ENCODE measurements around the gene DNAAF3. TPM values are rescaled to one million over a fixed set of nuclear protein-coding genes. Genes with fewer than 3 reads are reported as not detected.

The DNAAF3 gene
- total RNA-seq, 1 experiment from 2014 or later = 52.8 TPM

GRCh38 chr19:55116859-55117662 lies 49.4 kb downstream of the DNAAF3 start, which contains the start of gene PPP1R12C:
TSS of gene PPP1R12C (minus strand) at chr19:55117637. CDS start at chr19:55117543, 94 bp downstream.
- Histone ChIP-seq H4K20me1 (ENCODE audit: insufficient read depth) (no peaks in the 10 kb centered on the region), H3K27ac (ENCODE audit: low read depth, low read length) (peak within 1 kb of the TSS; percentile 90), H2AFZ (ENCODE audit: low read depth, low read length, poor library complexity, severe bottlenecking) (no peak within 1 kb of the TSS), H3K4me1 (ENCODE audit: control insufficient read depth in 1 of 2, insufficient read depth in 2 of 2, low read length in 2 of 2) (peaks cover 12 to 27% of the 10 kb centered on the region in 2 experiments), H3K4me2 (ENCODE audit: low read length) (peak within 1 kb of the TSS; percentile 87), H3K36me3 (ENCODE audit: control insufficient read depth in 1 of 2, insufficient read depth in 2 of 2, low read length in 2 of 2) (no peaks in the 10 kb centered on the region; a peak in 2 of 4 replicates), H3K9me3 (ENCODE audit: control insufficient read depth in 1 of 2, insufficient read depth in 1 of 2, low read depth in 1 of 2, low read length in 2 of 2) (no peaks in the 10 kb centered on the region), H3K27me3 (ENCODE audit: insufficient read depth, low read length) (no peaks in the 10 kb centered on the region), H3K9ac (ENCODE audit: low read length) (peak within 1 kb of the TSS; percentile 95), H3K4me3 (replicated peaks in 1 of 2; ENCODE audit: low read depth in 1 of 2, low read length in 2 of 2) (peak within 1 kb of the TSS; percentile 84 to 99), H3K9me2 (ENCODE audit: insufficient read depth) (no peaks in the 10 kb centered on the region), H3K79me2 (ENCODE audit: insufficient read depth, low read length) (peaks cover 51% of the 10 kb centered on the region)
- BruUV-seq (replicated peaks) = no TSS peak
- no peak for TF ChIP-seq ZFX (IDR thresholded peaks at IDR 0.05)
- TF ChIP-seq REST (IDR thresholded peaks at IDR 0.05; ENCODE audit: low read depth) = no peak
- no peak for TF ChIP-seq EGR1 (IDR thresholded peaks at IDR 0.05; ENCODE audit: low read depth)
- no peak for TF ChIP-seq EZH2phosphoT487 (IDR thresholded peaks at IDR 0.05; ENCODE audit: borderline replicate concordance)
- TF ChIP-seq YY1 (IDR thresholded peaks at IDR 0.05; ENCODE audit: extremely low read depth, insufficient replicate concordance, low read depth, low read length) = no peak
- no peak for TF ChIP-seq ZNF274 (IDR thresholded peaks at IDR 0.05; ENCODE audit: low read depth, low read length)
- TF ChIP-seq SP1 (IDR thresholded peaks at IDR 0.05; ENCODE audit: low read depth) = no peak
- TF ChIP-seq POLR2AphosphoS5 (IDR thresholded peaks at IDR 0.05; ENCODE audit: low read depth, low read length) = no peak; the same call in 1 of the 2 replicates
- TF ChIP-seq TCF7L2 (IDR thresholded peaks at IDR 0.05; ENCODE audit: borderline replicate concordance, extremely low read depth, insufficient read depth, insufficient read length) = no peak
- TF ChIP-seq RAD21 (IDR thresholded peaks at IDR 0.05; ENCODE audit: low read depth) = no peak
- TF ChIP-seq SIN3A (IDR thresholded peaks at IDR 0.05; ENCODE audit: low read depth) = no peak
- no peak for TF ChIP-seq EZH2 (IDR thresholded peaks at IDR 0.05)
- TF ChIP-seq JUND (IDR thresholded peaks at IDR 0.05) = no peak
- no peak for TF ChIP-seq MAX (IDR thresholded peaks at IDR 0.05)
- peak; percentile 26 for ATAC-seq
- ChIA-PET POLR2A (interaction anchor here (0.6 to 2.1 kb wide), 4 partner anchors 28 to 537 kb away, joined by 3 to 10 read pairs (median 6); partner anchors contain the start of gene U2AF2), CTCF (interaction anchor here (1.0 to 1.4 kb wide), 4 partner anchors 24 to 301 kb away, joined by 3 to 9 read pairs (median 4); partner anchors contain the start of gene DNAAF3), RAD21 (ENCODE audit: low non-redundant PET in 1 of 2, low total read pairs in 2 of 2, uncharacterized antibody in 2 of 2, unreplicated experiment in 2 of 2) (no interaction called here)
- DNase-seq (ENCODE audit: low read depth, low spot score) = no peak
- intact Hi-C loops (cut with micrococcal nuclease) = loop anchor here (2.0 kb wide), 1 partner anchor 36 kb away; no protein-coding TSS in a partner anchor

Data from HCT116 (cell line).